Peyer's patch (tissue), 4 donors: Measurements from ENCODE around the gene CACNG1. TPM values are rescaled to one million over a fixed set of nuclear protein-coding genes. Genes with fewer than 3 reads are reported as not detected.

Experiments used
- DNase-seq, 3 donors: peaks; one replicate each; pipeline ENCODE4 v3.0.0-alpha.2; 2017 to 2019
- H3K27ac ChIP-seq, 4 donors: fragments of 200-600 bp; sonication (generic); one replicate each; pipeline ENCODE4 v1.5.1; 2016 to 2019
- H3K27me3 ChIP-seq, 2 donors: fragments of 200-600 bp; sonication (generic); one replicate each; pipeline ENCODE4 v1.5.1; 2019
- H3K36me3 ChIP-seq, 3 donors: fragments of 200-600 bp; sonication (generic); one replicate each; pipeline ENCODE4 v1.5.1; 2016 to 2019
- H3K4me1 ChIP-seq, 4 donors: fragments of 200-600 bp; sonication (generic); one replicate each; pipeline ENCODE4 v1.5.1; 2016 to 2019
- H3K4me3 ChIP-seq, 4 donors: fragments of 200-600 bp; sonication (generic); 1 replicate in 3 of 4; 2 replicates in 1 of 4; pipeline ENCODE4 v1.5.1; 2016 to 2019; ENCODE audit warnings: mild to moderate bottlenecking in 1 of 4
- H3K9me3 ChIP-seq, 4 donors: fragments of 200-600 bp; sonication (generic); one replicate each; pipeline ENCODE4 v1.5.1; 2016 to 2019; ENCODE audit warnings: mild to moderate bottlenecking in 1 of 4
- CTCF ChIP-seq, 6 experiments: fragments of 450-650 bp in 4 of 6; fragments of 200-600 bp in 2 of 6; sonication (generic) in 1 of 6; IDR thresholded peaks; one replicate each; pipeline ENCODE4 v1.5.1; 2017 to 2019; ENCODE audit warnings: antibody characterized with exemption in 6 of 6, mild to moderate bottlenecking in 3 of 6, moderate library complexity in 1 of 6
- POLR2A ChIP-seq, 2 donors: fragments of 450-650 bp; IDR thresholded peaks; one replicate each; pipeline ENCODE4 v1.5.1; 2017; ENCODE audit warnings: antibody characterized with exemption in 2 of 2, mild to moderate bottlenecking in 2 of 2, moderate library complexity in 2 of 2
- total RNA-seq, 4 donors: library from RNA; depleted of rRNA; stranded (reverse); fragments of >200 nt; gene quantifications; one replicate each; pipeline ENCODE4 v1.1.0, GENCODE V29; 2016

Gene CACNG1
- total RNA-seq, 4 donors from 2014 or later: not detected

GRCh38 chr17:67026341-67026740 is 18.0 kb upstream of the CACNG1 start:
- DNase-seq: no peak

GRCh38 chr17:67027031-67027628 is 17.2 kb upstream of the CACNG1 start:
- Histone ChIP-seq H3K27me3 (no peaks in the 10 kb centered on the region), H3K36me3 (no peaks in the 10 kb centered on the region), H3K4me1 (peaks cover 0 to 7% (median 0%) of the 10 kb centered on the region in 4 donors), H3K9me3 (no peaks in the 10 kb centered on the region), H3K4me3 (no peak overlapping the region), H3K27ac (no peak overlapping the region)
- TF ChIP-seq POLR2A (IDR thresholded peaks at IDR 0.05) (no peak), CTCF (IDR thresholded peaks at IDR 0.05) (no peak)
- no peak for DNase-seq

More at GRCh38 chr17:67026341-67026740, 18.0 kb upstream of the CACNG1 start:
- no peaks in the 10 kb centered on the region for H3K27me3 ChIP-seq
- H3K27ac ChIP-seq: no peak overlapping the region
- H3K4me3 ChIP-seq: no peak overlapping the region
- TF ChIP-seq POLR2A (IDR thresholded peaks at IDR 0.05): no peak
- no peak for TF ChIP-seq CTCF (IDR thresholded peaks at IDR 0.05)
- H3K4me1 ChIP-seq: peaks cover 0 to 7% (median 0%) of the 10 kb centered on the region in 4 donors
- H3K36me3 ChIP-seq: no peaks in the 10 kb centered on the region
- H3K9me3 ChIP-seq: no peaks in the 10 kb centered on the region

GRCh38 chr17:67030641-67031040 is 13.7 kb upstream of the CACNG1 start:
- Histone ChIP-seq H3K27me3 (no peaks in the 10 kb centered on the region), H3K9me3 (no peaks in the 10 kb centered on the region), H3K27ac (no peak overlapping the region), H3K36me3 (no peaks in the 10 kb centered on the region), H3K4me1 (peaks cover 0 to 2% (median 0%) of the 10 kb centered on the region in 4 donors), H3K4me3 (no peak overlapping the region)
- DNase-seq: no peak
- TF ChIP-seq POLR2A (IDR thresholded peaks at IDR 0.05): no peak
- no peak for TF ChIP-seq CTCF (IDR thresholded peaks at IDR 0.05)

- Histone ChIP-seq H3K36me3 (no peaks in the 10 kb centered on the region), H3K27me3 (no peaks in the 10 kb centered on the region), H3K9me3 (no peaks in the 10 kb centered on the region), H3K4me3 (no peak overlapping the region), H3K4me1 (no peaks in the 10 kb centered on the region), H3K27ac (no peak overlapping the region)
- TF ChIP-seq POLR2A (IDR thresholded peaks at IDR 0.05): no peak
- TF ChIP-seq CTCF (IDR thresholded peaks at IDR 0.05): no peak
- no peak for DNase-seq
Observed at GRCh38 chr17:67032382-67032781, 12.0 kb upstream of the CACNG1 start.

GRCh38 chr17:67032985-67033384 is 11.4 kb upstream of the CACNG1 start:
- TF ChIP-seq POLR2A (IDR thresholded peaks at IDR 0.05): no peak
- TF ChIP-seq CTCF (IDR thresholded peaks at IDR 0.05): no peak
- Histone ChIP-seq H3K9me3 (no peaks in the 10 kb centered on the region), H3K4me3 (no peak overlapping the region), H3K27me3 (no peaks in the 10 kb centered on the region), H3K36me3 (no peaks in the 10 kb centered on the region), H3K4me1 (no peaks in the 10 kb centered on the region), H3K27ac (no peak overlapping the region)
- DNase-seq: no peak

- Histone ChIP-seq H3K9me3 (no peaks in the 10 kb centered on the region), H3K4me3 (no peak overlapping the region)
- TF ChIP-seq POLR2A (IDR thresholded peaks at IDR 0.05) (no peak), CTCF (IDR thresholded peaks at IDR 0.05) (no peak)
Observed at GRCh38 chr17:67033613-67034012, 10.7 kb upstream of the CACNG1 start.

More at GRCh38 chr17:67033613-67034012, 10.7 kb upstream of the CACNG1 start:
- no peaks in the 10 kb centered on the region for H3K27me3 ChIP-seq
- H3K27ac ChIP-seq: no peak overlapping the region
- no peaks in the 10 kb centered on the region for H3K4me1 ChIP-seq
- H3K36me3 ChIP-seq: no peaks in the 10 kb centered on the region
- no peak for DNase-seq
